Erythroblast (primary cell): ENCODE results near the gene MTNR1A.

Experiments used
- GATA1 ChIP-seq: IDR thresholded peaks from 2 replicates; pipeline ENCODE4 v1.6.1; 2011; ENCODE audit warnings: low read depth, mild to moderate bottlenecking, control low read depth, low read length, moderate library complexity
- POLR2A ChIP-seq: IDR thresholded peaks from 2 replicates; pipeline ENCODE4 v1.6.1; 2011; ENCODE audit warnings: mild to moderate bottlenecking, low read length

GRCh38 chr4:186551849-186552248 lies 3.5 kb downstream of the MTNR1A start:
- TF ChIP-seq POLR2A (no peak), GATA1 (no peak)
